ENCODE measurements around the gene ADAMTSL5. TPM values are rescaled to one million over a fixed set of nuclear protein-coding genes. Genes with fewer than 3 reads are reported as not detected.
A peak's percentile ranks its signal among the peaks of the same experiment; 100 is the strongest.

ADAMTSL5 gene
- total and polyA plus RNA-seq, 2 of the 13 experiments (the other 11 are each of a cell fraction or from before 2014, with no cell fraction given), result 0.60 to 2.7 TPM

GRCh38 chr19:1491114-1491848, 21.5 kb downstream of the ADAMTSL5 start, which contains the start of gene REEP6:
Gene REEP6 (plus strand): TSS chr19:1491181. CDS start chr19:1491270, 89 bp downstream.
- POLR2A ChIA-PET, result interaction anchor here (0.6 to 3.6 kb wide), 13 partner anchors 10 to 222 kb away, joined by 3 to 34 read pairs (median 4); partner anchors contain the start of gene CIRBP
- H4K20me1 ChIP-seq (ENCODE audit: insufficient read depth, low read length), result no peaks in the 10 kb centered on the region
- ATAC-seq, result peak; percentile 3; the same call in 2 of the 3 replicates
- H3K36me3 ChIP-seq (replicated peaks in 1 of 2; ENCODE audit: control insufficient read depth in 1 of 2, insufficient read depth in 2 of 2, low read length in 2 of 2), result no peaks in the 10 kb centered on the region
- no peaks in the 10 kb centered on the region for H3K9me3 ChIP-seq (ENCODE audit: low read length)
- DNase-seq (ENCODE audit: low spot score), result no peak
- TSS peak; percentile 63 for BruUV-seq (replicated peaks)
- H3K9ac ChIP-seq (ENCODE audit: insufficient read depth, low read depth, low read length), result peak within 1 kb of the TSS; percentile 77
- H3K27me3 ChIP-seq (ENCODE audit: control insufficient read depth in 1 of 2, insufficient read depth in 2 of 2, low read length in 2 of 2), result no peaks in the 10 kb centered on the region
- intact Hi-C loops (cut with micrococcal nuclease; ENCODE audit: unreplicated experiment) (no loop called here), in situ Hi-C loops (cut with HindIII; ENCODE audit: extremely low pct_ligation_motif_present, low pct_unique_long_range_greater_than_20kb) (no loop called here)
- peaks cover 6% of the 10 kb centered on the region for H3K79me2 ChIP-seq (ENCODE audit: insufficient read depth, low read length)
- peaks cover 46% of the 10 kb centered on the region for H3K4me1 ChIP-seq (ENCODE audit: insufficient read depth, low read length)
- peak within 1 kb of the TSS; percentile 72 to 85 (median 77) for H3K4me3 ChIP-seq (replicated peaks in 1 of 3; ENCODE audit: insufficient read depth in 1 of 3, low read depth in 2 of 3, low read length in 3 of 3)
- peak within 1 kb of the TSS; percentile 94 for H3K4me2 ChIP-seq (ENCODE audit: low read depth, low read length)
- H3K27ac ChIP-seq (ENCODE audit: extremely low read length, insufficient read depth, low read length), result peak within 1 kb of the TSS; percentile 68
- CTCF ChIA-PET (ENCODE audit: low intra/inter-chr PET ratio, low total read pairs), result no interaction called here
- under 1% methylated on average over 24 of the region's 73 CpGs for WGBS (ENCODE audit: low lambda C conversion rate)
- no peak for FAIRE-seq
- H2AFZ ChIP-seq (ENCODE audit: low read length), result peak within 1 kb of the TSS; percentile 79
- TF ChIP-seq HMGA1 (CRISPR knock-in tag; conservative IDR thresholded peaks at IDR 0.05), result no peak
- TF ChIP-seq SUZ12 (IDR thresholded peaks at IDR 0.05; ENCODE audit: low read depth, low read length), result no peak
- TF ChIP-seq DPF2 (CRISPR knock-in tag; IDR thresholded peaks at IDR 0.05; ENCODE audit: borderline replicate concordance, low read depth), result no peak
- TF ChIP-seq TFDP1 (CRISPR knock-in tag; IDR thresholded peaks at IDR 0.05; ENCODE audit: borderline replicate concordance), result peak; percentile 39; the same call in 1 of the 2 replicates
- no peak; the same call in 1 of the 2 replicates for TF ChIP-seq NFYB (CRISPR knock-in tag; IDR thresholded peaks at IDR 0.05)
- no peak for TF ChIP-seq TGIF2 (CRISPR knock-in tag; IDR thresholded peaks at IDR 0.05)
- peak; percentile 96 for TF ChIP-seq ZNF777 (CRISPR knock-in tag; IDR thresholded peaks at IDR 0.05)
- peak; percentile 80; the same call in 1 of the 2 replicates for TF ChIP-seq ZNF33B (CRISPR knock-in tag; IDR thresholded peaks at IDR 0.05)
- TF ChIP-seq ZMAT5 (CRISPR knock-in tag; IDR thresholded peaks at IDR 0.05; ENCODE audit: borderline replicate concordance, low read depth), result no peak
- 0 out of 2 replicates have a peak, but pooled peaks have one; percentile 24 for TF ChIP-seq PPARG (CRISPR knock-in tag; conservative IDR thresholded peaks at IDR 0.05)
- TF ChIP-seq POGK (CRISPR knock-in tag; conservative IDR thresholded peaks at IDR 0.05), result peak; percentile 65; the same call in 1 of the 2 replicates
- TF ChIP-seq STAT5B (CRISPR knock-in tag; IDR thresholded peaks at IDR 0.05), result no peak
- TF ChIP-seq ARID5B (CRISPR knock-in tag; IDR thresholded peaks at IDR 0.05), result no peak
- no peak for TF ChIP-seq ZNF34 (CRISPR knock-in tag; IDR thresholded peaks at IDR 0.05; ENCODE audit: borderline replicate concordance)
- TF ChIP-seq ELF4 (CRISPR knock-in tag; IDR thresholded peaks at IDR 0.05; ENCODE audit: borderline replicate concordance), result no peak
- TF ChIP-seq SMAD9 (CRISPR knock-in tag; IDR thresholded peaks at IDR 0.05), result no peak
- no peak for TF ChIP-seq NFE2L1 (CRISPR knock-in tag; IDR thresholded peaks at IDR 0.05; ENCODE audit: borderline replicate concordance)

Data from HepG2 (cell line).